HG03460 (cell line): ENCODE results near the gene SYTL3.
"Not testable (repeated sequence)": the region's sequence is repeated elsewhere in the genome, so short reads cannot be mapped to it uniquely, and the experiment has no call there.

Source experiments
- ATAC-seq: cut with Tn5 transposase; IDR thresholded peaks from one replicate; pipeline ENCODE4 v1.9.1; 2021; ENCODE audit not compliant: unreplicated experiment

The SYTL3 gene

DNA sequence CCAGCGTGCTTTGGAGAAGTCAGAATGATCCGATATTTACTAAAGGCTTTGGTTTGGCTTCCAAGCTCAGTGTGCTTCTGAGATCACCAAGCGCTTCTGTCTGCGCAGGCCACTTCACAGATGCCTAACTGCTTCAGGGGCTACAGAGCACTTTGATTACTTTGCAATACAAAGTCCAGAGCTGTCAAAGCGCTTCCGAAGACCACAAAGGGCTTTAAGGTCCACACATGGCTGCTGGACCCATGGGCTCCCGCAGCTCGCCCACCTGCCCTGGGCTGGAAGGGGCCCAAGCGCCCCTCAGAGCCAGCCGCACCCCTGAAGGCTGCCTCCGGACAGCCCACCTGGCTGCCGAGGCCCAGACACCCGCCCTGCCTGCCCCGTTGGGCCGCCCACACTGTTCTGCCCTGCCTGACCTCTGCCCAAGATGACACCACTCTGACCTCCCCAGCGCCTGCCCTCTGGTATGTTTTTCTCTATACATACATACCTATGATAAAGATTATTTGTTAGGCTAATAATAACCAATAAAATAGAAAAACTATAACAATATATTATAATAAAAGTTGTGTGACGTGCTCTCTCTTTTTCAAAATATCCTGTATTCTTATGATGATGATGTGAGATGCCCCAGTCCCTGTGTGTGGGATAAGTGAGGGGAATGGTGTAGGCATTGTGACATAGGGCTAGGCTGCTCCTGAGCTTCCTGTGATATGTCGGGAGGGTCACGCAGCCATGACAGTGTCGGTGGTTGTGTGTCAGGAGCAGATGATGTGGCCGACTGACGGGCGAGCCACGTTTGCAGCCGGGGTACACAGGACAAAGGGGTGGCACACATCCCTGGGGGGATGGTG, 27.9 kb upstream of the SYTL3 start:
- ATAC-seq, result no peak

DNA sequence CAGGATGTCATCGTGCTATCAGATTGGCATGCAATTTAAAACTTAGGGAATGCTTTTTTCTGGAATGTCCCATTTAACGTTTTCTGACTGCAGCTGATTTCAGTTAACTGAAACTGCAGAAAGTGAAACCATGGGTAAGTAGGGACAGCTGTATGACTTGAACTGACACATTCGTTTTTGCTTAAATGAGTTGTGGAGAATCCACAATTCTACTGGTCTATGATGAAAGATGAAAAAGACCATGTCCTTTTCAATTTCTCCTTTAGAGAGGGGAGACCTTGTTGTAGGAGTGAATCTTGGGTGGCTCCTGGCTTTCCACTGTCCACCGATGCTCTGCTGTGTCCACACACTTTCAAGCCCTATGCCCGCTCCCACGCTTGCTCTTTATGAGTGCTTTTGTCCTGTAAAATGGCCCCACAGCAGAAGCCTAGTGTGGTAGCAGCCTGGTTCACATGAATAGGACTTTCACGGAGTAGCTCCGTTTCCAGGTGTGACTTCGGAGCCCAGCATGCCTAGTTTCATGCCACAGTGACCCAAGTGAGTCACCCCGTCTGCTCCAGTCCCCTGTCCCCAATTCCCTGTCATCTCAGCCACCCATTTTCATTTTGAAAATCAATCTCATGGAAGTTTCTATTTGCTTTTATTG, 27.2 kb upstream of the SYTL3 start:
- no peak for ATAC-seq

DNA sequence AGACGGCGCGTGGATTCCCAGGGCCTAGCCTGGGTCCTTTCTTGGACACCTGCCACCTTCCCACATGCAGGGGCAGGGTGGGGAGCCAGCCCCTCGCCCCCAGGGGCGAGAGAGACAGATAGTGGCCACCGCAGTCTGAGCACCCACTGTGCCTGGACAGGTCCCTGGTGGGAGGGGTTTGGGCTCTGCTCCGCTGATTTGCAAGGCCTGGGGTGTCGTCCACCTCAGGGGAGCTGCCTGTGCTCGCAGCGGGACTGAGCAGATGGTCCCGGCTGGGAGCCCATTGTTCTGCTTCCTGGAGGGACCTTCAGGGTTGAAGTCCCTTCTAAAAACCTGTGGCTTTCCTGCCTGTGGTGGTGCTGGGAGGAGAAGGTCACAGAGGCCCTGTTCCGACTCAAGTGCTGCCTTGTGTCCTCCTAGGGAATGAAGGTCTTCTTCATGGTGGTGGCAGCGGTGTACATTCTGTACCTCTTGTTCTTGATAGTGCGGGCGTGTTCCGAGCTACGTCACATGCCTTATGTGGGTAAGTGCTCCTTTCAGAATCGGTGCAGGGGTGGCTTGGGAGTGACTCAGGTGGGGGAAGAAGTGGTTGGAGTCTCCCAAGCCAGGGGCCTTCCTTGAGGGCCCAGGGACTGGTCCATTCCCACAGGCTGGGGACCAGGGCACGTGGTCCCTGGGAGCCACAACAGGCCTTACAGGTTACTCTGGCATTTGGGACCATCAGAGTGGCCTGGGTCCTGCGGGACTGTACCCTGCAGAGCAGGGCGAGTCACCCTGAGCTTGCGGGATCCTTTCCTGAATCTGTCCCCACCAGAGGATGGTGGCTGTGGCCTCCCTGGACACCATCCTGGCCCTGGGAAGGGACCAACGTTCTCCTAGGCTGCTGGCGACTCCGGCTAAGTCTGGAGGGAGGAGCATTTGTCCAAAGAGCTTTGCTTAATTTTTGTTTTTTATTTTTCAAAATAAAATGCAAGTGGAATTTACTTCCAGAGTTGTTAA, 24.9 kb upstream of the SYTL3 start:
- ATAC-seq, result no peak

DNA sequence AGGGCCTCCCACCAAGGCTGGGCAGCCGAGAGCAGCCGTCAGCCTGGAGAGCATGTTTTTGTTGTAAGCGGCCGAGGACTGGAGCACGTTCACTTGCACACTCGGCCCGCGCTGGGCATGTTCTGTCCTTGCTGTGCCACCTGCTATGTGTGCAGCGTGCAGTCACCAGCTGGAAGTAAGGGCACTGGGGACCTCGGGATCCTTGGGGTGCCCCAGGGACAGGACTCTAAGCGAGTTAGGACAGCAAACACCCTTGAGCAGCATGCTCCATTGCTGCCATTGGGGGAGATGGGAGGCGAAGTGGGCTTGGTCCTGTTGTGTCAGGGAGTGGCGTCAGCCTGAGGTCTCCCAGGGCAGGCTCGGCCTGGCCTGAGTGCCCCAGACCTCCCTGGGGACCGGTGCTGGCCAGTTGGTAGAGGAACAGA, 24.0 kb upstream of the SYTL3 start:
- no peak for ATAC-seq

DNA sequence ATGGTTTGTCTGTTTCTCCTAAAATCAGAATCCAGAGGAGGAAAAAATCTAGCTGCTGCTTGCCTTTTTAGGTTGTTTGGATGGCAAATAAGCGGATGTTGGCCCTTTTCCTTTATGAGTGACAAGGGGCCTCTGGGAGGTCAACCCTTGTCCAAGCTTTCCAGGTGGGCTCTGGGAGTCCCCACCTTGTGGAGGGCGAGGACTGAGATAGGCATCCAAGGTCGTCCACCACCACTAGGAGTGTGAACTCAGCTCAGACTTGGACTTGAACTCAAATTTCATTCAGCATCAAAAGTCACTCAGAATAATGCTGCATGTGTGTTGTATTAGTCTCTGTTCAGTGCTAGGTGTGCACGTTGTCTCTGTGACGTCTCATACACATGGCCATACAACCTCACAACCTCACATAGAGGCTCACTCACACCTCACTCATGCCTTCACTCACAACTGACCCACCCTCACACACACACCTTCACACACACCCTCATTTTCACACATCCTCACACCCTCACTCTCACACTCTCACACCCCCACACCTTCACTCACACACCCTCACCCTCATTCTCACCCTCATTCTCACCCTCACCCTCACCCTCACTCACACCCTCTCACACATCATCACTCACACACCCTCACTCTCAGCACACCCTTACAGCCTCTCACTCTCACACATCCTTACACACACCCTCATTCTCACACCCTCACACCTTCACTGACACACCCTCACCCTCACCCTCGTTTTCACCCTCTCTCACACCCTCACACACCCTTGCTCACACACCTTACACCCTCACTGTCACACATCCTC, 23.3 kb upstream of the SYTL3 start:
- ATAC-seq, result no peak

DNA sequence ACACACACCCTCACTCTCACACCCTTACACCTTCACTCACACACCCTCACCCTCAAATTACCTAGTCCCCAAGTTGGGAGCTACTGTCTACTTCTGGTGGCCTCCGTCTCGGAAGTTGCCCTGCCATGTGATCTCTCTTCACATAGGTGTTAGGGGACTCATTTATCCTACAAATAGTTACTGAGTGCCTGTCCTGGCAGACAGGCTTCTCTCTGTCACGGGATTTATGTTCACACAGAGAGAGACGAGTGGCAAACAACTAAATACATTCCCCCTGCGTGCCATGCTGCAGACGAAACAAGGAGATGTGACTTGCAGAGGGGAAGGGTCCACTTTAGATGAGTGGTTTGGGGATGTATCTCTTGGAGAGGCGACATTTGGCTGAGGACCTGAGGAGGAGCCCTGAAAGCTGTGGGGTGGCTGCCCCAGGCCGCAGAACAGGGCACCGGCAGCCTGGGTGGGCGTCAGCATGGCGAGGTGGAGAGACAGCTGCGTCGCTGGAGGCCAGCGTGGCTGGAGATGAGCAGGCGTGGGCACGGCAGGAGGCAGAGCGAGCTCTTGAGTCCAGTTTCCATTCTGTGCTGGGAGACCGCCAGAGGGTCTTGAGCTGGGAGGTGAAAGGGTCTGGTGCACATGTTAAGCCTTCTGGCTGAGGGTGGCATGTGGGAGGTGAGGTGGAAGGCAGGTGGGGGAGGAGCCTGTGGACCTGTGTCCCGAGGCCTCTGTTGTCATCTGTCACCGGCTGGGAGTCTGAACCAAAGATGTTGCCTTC, 22.5 kb upstream of the SYTL3 start:
- ATAC-seq, result no peak

DNA sequence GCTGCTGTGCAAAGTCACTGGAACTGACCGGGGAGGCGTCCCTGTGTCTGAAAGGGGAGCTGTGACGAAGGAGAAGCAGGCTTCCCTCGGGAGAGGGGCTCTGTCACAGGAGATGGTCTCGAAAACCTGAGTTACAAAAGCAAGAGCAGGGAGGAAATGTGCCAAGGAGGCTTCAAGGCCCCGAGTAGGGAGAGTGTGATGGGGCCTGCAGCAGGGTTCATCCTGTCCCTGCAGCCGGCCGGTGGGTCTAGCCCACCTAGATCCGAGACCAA, 22.0 kb upstream of the SYTL3 start:
- no peak for ATAC-seq

DNA sequence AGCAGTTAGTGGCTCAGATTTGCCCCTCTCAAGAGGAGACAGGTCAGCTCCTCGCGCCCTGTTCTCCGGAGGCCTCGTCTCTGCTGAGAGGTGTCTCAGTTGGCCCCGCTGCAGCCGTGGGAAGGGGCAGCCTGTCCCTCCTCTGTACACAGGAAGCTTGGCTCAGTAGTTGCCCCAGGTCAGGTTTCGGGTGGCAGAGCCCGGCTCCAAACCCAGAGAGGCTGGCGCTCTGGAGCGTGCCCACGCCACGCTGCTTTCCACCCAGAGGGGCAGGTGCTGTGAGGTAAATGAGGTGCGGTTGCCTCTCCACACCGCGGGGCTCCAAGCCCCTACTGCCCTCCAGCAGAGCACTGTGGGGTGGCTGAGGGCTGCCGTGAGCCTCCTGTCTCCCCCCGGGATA, 21.3 kb upstream of the SYTL3 start:
- no peak for ATAC-seq

DNA sequence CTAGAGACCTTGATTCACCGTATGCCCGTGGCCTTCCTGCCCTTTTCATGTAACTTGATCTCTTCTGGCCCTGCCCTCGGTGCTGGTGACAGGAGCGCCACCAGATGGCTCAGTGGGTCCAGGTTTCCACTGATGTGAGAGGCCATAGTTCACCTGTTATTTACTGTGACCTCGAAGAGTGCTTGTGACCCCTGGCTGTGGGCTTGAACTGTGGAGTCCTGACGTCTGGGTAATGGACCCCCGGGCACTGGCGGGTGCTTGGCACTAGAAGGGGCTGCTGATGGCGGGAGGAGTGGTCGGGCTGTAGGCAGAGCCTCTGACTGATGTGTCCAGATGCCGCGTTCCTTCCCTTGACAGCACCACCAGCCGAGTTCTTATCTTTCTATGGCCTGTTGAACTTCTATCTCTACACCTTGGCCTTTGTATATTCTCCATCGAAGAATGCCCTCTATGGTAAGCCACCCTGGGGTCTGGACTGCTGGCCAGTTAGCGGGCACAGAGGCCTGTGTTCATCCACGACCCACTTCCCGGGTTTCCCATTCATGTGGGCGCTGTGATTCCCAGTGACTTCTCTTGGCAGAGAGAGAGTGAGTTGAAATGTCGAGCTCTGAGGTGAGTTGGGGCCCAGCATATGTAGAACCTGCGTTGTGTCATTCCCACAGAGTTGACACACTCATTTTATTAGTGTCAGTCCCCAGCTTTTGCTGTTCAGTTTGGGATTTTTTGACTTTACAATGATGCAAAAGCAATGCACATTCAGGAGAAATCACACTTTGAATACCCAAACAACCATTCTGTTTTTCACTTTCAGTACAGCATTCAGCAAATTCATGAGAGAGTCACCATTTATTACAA, 20.3 kb upstream of the SYTL3 start:
- ATAC-seq, result no peak

DNA sequence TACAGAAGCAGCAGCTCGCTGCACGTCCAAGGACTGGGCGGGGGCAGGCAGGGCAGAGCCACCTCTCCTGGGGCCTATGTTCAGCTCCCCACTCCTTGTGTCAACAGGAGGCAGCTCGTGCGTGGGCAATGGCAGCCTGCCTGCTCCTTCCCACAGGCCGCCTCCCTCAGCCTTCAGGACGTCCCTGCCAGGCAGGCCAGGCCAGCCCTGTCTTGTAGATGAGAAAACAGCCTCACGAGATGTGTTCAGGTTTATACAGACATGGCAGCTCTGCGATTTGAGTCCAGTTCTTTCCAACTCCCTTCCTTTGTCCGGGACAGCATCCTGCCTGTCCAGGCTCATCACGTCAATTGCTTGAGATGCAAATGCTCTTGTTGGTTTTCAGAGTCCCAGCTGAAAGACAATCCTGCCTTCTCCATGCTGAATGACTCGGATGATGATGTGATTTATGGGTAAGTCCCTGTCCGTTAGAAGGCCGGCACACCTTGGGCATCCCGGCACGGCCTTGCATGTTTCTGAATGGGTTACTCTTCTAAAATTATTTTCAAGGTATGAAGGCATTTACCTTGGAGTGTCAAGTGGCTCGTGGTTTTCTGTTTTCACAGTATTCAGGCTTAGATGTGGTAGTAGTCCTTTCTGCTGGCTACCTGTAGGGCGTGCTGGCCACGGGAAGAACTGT, 18.8 kb upstream of the SYTL3 start:
- ATAC-seq, result no peak

DNA sequence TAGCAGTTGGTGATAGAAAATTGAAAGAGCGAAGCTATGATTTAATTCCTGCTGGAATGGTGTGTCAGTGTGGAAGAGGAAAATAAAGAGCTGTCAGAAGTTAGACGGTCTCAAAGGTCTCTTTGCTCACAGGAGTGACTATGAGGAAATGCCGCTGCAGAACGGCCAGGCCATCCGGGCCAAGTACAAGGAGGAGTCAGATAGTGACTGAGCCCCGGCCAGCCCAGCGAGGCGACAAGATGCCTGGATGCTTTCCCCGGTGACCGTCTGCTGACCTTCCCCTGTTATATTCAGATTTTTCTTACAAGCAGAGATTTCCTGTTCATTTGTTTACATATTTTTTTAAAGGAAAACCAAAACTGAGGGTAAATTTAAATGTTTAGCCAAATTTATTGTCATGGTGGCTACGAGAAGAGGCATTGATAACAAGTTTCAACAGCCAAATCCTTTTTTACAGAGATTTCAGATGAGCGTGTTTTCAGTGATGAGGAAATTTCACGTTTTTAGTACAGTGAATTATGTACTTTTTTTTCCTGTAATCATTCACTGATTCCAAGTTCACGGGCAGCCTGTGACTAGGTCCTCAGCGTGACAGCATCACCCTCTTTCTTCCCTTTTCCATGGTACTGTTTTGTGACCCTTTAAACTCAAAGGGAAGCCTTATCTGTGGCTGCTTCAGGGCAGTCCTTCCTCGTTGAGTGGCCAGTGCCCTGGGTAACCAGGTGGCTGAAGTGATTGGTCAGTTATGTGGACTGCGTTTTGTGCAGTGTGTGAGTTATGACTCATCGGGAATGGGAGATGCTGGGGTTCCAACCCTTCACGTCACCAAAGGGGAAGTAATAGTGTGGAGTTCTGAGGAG, 17.9 kb upstream of the SYTL3 start:
- no peak for ATAC-seq

DNA sequence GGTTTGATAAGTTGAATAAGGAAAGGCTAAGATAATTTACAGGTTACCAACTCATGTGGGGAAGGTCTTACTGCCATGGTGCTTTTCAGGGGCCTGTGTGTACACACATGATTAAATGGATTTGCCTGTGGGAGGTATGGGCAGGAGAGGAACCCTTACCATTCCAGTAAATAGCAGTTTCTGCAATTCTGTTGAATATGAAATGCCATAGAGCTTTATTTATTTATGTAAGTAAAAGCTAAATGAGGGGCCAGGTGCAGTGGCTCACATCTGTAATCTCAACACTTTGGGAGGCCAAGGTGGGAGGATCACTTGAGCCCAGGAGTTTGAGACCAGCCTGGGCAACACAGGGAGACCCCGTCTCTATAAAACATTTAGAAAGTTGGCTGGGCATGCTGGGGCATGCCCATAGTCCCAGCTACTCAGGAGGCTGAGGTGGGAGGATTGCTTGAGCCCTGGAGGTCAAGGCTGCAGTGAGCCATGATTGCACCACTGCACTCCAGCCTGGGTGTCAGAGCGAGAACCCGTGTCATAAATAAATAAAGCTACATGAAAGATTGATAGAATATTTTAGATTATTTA, 17.2 kb upstream of the SYTL3 start:
- not testable (repeated sequence) for ATAC-seq

DNA sequence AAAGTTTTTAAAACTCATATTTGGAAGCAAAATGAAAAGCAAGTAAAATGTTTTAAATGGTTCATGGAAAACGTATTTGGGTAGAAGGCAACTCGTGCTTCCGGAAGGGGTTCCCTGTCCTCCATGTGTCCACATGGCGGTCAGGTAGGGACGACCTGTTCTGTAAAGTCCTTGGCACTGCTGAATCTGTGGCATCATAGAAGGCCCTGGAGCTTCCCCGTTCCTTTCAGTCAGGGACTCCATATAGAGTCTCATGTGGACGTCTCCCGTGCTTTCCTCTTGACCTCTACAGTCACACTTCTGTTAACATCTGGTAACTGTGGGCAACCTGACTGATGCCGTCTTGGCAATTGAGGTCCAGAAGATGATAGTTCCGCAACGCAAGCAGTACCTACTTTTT, 16.7 kb upstream of the SYTL3 start:
- ATAC-seq, result no peak

DNA sequence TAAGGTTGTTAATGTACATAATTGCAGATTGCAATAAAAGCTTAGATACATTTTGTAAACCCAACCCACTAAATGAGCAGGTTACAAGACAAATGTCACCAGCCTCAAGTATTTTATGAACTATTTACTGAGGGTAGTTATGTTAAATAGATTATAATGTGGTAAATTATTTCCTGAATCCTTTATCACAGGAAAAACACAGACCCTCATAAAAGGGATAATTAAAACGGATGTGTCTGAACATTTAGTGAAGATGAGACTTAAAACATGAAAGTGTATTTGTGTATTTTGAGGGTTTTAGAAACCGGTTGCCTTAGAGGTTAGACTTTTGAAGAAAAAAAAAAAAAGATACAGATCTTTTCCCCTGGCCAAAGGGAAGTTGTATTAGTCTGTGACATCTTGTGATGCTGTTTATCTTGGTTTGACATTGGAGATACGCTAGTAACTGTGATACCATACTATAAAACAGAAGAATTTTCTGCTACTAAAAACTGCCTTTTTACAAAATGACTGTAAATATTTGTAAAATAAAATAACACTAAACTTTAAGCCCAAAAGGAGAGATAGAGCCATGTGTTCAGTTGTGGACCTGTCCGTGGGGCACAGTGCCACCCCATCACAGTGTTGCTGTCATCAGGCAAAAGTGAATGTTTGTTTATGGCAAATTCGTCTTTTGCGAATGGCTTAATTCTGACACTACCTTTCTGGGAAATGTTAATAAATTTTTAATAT, 15.0 kb upstream of the SYTL3 start:
- ATAC-seq, result no peak

DNA sequence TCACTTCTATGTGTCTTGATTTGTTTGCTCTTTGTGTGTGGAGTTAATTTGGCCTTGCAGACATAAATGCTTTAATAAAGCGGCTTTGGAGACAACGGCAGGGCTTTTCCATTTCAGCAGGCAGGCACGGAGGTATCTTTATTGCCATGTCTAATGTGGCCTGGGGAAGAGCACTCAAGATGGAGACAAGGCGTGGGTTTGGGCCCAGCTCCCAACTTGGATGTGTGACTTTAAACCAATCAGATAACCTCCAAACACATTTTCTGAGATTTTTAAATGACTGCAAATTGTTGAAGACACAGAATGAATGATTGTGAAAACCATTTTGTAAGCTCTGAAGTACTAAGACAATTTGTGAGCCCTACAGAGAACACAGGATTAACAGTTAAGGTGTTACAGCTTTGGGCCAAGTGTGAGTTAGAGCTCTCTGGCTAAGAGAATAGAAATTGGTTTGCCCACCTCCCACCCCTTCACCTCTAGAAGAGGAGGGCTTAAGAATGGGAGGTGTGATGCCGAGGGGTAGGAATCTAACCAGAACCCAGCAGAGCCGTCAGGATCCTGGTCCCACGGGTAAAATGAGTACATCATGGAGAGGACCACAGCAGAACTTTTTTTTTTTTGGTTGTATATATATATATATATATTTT, 14.3 kb upstream of the SYTL3 start:
- no peak for ATAC-seq

DNA sequence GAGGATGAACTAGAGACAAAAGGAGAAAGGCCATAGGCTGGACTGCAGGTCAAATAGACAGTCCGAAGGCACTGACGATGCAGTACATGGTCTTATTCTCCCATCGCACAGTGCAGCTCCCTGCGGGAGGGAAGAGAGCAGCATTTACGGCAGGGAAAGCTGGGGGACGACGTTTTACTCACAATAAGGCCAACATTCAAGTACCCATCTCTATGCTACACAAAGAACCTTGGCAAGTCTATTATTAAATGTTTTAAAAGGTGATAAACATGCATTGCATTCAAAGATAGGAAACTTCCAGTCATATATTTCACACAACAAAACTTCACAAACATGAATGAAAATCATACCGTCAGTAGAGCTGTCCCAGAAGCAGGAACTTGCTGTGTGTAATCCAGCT, 13.1 kb upstream of the SYTL3 start:
- no peak for ATAC-seq
